GM21526 (cell line): ENCODE data around the gene RNF8.
A peak's percentile ranks its signal among the peaks of the same experiment; 100 is the strongest.
"Not testable (repeated sequence)": the region's sequence is repeated elsewhere in the genome, so short reads cannot be mapped to it uniquely, and the experiment has no call there.

Experiments
- ATAC-seq: cut with Tn5 transposase; IDR thresholded peaks from one replicate; pipeline ENCODE4 v1.9.1; 2021; ENCODE audit warnings: moderate library complexity; ENCODE audit not compliant: unreplicated experiment, low FRiP score

The RNF8 gene

DNA sequence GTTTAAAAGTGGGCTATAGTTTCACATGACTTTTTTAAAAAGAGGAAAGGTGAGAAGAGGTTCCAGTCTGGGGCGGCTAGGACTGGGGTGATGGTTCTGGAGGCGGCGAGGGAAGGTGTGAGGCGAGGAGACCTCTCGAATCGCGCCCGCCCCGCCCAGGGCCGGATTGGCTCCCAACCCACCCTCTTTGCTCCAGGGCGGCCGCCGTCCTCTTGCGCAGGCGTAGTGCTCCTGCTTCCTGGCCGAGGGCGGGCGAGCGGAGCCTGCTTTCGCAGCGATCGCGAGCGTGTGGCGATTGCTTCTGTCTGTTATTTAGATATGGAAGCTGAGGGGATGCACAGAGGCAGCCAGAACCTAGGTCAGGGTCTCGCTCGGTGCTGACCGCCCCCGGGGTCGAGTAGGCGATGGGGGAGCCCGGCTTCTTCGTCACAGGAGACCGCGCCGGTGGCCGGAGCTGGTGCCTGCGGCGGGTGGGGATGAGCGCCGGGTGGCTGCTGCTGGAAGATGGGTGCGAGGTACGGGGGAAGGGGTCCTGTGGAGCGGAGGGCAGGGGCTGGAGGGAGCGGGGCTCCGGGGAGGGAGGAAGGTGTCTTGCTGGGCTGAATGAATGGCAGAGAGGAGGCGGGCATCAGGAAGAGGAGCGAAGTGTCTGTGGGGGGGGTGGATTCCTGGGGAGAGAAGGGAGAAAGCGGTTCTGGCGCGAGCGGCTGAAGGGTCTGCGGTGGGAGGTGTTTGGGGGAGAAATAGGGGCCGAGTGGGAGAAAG is at the start of gene RNF8:
Gene RNF8 (plus strand): TSS at position 223 of the 765 bp plus-strand sequence. CDS start 182 bp downstream, at position 405.
- peak; percentile 79 for ATAC-seq

DNA sequence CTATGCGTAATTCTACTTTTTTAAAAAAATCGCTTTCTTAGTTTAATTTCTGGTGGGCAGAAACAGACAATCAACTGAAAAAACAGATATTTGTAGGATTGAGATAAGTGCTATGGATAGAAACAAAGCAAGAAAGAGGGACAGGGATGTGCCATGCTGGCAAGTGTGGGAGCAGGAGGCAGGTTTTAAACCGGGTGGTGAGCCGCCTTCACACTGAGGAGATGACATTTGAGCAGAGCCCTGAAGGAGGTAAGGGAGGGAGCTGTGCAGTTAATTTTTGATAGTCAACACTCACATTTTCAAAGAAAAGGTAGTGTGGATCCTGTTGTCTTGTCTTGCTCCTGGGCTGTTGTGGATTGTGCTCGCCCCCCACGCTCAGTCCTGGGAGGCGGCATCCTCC is 49.0 kb upstream of the RNF8 start:
- no peak for ATAC-seq

GRCh38 chr6:37305841-37306425 is 47.9 kb upstream of the RNF8 start:
- no peak for ATAC-seq

DNA sequence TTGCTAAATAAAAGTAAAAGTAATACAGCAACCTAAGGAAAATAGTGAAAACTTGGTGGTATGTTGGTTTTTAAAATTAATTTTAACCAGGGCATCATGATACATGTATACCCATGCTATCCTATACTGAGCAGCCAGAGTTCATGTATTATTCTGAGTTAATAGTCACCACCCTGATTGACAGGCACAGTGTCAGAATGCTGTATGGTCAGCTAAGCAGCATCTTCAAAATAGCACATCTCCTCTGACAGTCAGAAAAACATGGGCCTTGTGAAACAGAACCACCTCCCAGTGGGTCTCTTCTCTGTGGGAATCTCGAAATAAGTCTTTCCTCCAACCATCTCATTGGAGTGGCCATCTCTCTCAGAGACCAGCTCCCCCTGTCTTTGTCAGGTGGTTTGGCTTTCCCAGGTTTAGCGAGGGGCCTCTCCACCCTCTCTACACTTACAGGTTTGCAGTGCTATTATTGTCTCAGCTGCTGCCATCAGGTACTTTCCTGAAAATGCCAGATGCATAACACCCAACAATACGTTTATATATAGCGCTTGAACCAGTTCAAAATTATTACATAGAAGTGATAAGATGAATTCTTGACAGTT is 47.1 kb upstream of the RNF8 start:
- ATAC-seq = no peak

DNA sequence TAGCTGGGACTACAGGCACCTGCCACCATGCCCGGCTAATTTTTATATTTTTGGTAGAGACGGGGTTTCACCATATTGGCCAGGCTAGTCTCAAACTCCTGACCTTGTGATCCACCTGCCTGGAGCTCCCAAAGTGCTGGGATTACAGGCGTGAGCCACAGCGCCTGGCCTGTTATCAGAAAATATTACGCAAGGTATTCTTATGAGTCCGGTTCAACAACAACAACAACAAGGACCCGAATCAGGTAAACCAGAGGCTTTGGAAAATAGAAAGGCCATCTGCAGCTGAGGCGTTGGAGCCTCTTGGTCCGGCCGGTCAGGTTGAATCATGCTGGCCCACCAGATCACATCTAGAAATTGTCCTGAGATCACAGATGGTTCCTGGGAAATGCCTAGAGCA is 46.3 kb upstream of the RNF8 start:
- ATAC-seq = not testable (repeated sequence)

- ATAC-seq = no peak
Measured at GRCh38 chr6:37308069-37308815, 45.5 kb upstream of the RNF8 start.

DNA sequence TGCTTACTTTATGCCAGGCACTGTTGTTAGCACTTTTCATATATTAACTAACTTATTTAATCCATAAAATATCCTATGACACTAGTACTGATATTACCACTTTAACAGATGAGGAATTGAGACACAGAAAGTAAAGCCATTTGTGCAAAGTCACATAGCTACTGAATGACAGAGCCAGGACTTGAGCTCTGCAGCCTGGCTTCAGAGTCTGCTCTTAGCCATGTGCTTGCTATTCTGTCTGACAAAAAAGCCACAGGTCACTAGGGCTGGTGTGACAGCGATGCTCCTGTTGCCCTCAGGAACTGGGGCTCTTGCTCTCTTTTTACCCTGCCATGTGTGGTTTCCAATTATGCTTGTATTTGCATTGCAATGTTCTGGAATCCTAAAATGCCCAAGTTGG is 44.7 kb upstream of the RNF8 start:
- ATAC-seq = no peak

DNA sequence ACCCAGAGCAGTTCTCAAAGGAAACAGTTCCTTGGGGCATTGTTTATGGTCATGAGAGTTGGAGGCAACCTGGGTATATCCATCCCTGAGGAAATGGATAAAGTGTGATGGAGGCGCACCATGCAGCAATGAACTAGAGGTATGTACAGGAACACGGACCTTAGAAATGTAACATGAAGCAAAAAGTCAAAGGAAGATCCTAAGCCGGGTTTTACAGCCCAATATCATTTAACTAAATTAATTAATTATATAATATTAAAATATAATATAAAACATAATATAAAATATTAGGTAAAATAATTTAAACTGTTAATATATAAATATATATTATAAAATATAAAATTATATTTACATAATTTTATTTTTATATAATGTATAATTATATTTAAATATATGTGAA is 44.1 kb upstream of the RNF8 start:
- no peak for ATAC-seq

DNA sequence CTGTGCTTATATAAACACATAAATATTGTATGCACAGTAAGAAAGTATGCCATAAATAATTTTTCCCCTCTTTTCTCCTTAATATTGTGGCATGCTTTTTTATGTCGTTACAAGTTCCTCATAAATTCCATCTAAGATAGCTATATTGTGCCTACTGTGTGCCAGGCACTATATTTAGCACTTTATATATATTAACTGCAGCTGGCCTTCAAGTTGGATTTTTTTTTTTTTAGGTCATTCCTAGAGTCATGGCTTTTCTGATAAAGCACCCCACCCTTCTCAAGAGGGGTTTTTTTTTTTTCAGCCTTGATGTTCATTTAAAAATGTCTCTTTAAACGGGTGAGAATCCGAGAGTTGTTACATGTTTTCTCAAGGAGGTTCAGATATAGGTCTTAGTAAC is 42.8 kb upstream of the RNF8 start:
- ATAC-seq = no peak

GRCh38 chr6:37311741-37312473 is 41.9 kb upstream of the RNF8 start:
- no peak for ATAC-seq

DNA sequence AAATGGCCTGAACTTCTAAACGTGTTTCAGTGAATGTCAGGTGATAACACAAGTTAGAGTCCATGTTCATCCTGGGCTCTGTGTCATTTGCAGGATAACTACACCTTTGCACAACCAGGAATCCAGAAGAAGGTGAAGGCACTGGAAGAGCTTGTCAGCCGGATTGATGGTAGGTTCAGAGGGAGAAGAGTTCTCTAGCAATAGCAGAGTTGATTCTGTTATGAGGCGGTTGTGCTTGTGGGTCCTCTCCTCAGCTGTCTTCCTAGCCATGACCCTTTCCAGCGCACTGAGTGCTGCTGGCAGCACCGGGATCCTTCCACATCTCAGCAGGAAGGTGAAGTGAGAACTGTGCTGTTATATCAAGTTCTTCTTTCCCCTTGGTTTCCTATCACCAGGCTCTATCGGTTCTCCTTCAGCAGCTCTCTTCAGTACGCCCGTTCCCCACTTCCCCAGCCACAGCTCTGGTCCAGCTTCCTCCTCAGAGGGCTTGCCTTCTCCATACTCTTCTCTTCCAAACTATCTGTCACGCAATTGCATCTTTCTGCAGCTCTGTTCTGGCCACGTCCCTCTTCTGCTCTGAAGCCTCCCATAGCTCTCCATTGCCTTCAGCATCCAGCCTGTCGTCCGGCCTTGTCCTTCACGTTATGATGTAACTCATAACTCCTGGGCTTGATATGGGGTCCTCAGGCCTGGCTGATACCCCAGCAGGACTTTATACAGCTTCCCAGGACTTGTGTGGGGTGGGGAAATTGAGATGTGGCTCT is 39.9 kb upstream of the RNF8 start:
- ATAC-seq = no peak

GRCh38 chr6:37314487-37315156 is 39.2 kb upstream of the RNF8 start:
- no peak for ATAC-seq

GRCh38 chr6:37315157-37315515 is 38.6 kb upstream of the RNF8 start:
- ATAC-seq = no peak

DNA sequence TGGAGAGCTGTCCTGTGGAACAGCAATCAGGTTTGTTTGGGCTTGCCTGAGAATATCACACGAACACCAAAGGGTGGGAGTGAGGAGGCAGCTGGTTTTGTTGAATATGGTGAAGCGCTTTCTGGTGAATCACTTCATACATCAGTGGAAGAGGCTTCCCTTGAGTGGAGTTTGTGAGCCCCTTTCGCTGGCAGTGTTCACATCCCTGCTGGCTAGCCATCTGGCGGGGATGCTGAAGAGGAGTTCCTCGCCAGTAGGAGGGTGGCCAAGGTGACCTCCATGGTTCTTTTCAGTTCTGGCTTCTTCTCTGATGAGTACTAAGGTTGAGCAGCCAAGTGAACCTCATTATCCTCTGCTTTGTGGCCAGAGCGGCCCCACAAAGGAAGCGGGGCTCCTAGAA is 37.7 kb upstream of the RNF8 start:
- ATAC-seq = no peak

GRCh38 chr6:37317312-37318038 is 36.3 kb upstream of the RNF8 start:
- ATAC-seq = peak; percentile 48

- no peak for ATAC-seq
Measured at GRCh38 chr6:37319156-37319555, 34.6 kb upstream of the RNF8 start.

GRCh38 chr6:37319856-37320480 is 33.8 kb upstream of the RNF8 start:
- no peak for ATAC-seq

DNA sequence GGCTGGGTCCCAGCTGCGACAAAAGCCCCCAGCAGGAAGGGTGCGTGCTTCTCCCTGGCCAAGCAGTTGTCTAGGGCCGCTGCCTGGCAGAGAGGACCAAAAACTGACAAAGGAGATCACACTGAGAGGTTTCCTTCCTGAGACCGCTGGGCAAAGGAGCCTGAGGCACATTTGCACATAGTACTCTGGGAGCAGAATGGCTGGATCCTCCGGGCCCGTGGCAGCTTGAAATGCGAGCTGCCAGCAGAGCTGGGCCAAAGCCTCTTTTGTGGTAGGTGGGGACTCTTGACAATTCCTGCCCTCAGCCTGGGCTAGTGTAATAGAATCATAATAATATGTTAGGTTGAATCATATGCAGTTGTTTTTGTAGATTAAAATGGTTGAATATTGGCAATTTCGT is 33.1 kb upstream of the RNF8 start:
- no peak for ATAC-seq
